Hematopoietic multipotent progenitor cell (in vitro differentiated cells): Measurements from ENCODE around the gene CAMSAP1. TPM values are rescaled to one million over a fixed set of nuclear protein-coding genes. Genes with fewer than 3 reads are reported as not detected.
A peak's percentile ranks its signal among the peaks of the same experiment; 100 is the strongest.
"Not testable (repeated sequence)": the region's sequence is repeated elsewhere in the genome, so short reads cannot be mapped to it uniquely, and the experiment has no call there.

Experiments used
- DNase-seq, 3 donors: peaks; one replicate each; pipeline ENCODE4 v3.0.0-alpha.2; 2011 to 2015; ENCODE audit warnings: low read depth in 2 of 3, low spot score in 2 of 3
- total RNA-seq: library from RNA; depleted of rRNA; stranded (reverse); fragments of >200 nt; gene quantifications from one replicate; pipeline ENCODE4 v1.2.3, GENCODE V29; 2012

Gene CAMSAP1, protein sequence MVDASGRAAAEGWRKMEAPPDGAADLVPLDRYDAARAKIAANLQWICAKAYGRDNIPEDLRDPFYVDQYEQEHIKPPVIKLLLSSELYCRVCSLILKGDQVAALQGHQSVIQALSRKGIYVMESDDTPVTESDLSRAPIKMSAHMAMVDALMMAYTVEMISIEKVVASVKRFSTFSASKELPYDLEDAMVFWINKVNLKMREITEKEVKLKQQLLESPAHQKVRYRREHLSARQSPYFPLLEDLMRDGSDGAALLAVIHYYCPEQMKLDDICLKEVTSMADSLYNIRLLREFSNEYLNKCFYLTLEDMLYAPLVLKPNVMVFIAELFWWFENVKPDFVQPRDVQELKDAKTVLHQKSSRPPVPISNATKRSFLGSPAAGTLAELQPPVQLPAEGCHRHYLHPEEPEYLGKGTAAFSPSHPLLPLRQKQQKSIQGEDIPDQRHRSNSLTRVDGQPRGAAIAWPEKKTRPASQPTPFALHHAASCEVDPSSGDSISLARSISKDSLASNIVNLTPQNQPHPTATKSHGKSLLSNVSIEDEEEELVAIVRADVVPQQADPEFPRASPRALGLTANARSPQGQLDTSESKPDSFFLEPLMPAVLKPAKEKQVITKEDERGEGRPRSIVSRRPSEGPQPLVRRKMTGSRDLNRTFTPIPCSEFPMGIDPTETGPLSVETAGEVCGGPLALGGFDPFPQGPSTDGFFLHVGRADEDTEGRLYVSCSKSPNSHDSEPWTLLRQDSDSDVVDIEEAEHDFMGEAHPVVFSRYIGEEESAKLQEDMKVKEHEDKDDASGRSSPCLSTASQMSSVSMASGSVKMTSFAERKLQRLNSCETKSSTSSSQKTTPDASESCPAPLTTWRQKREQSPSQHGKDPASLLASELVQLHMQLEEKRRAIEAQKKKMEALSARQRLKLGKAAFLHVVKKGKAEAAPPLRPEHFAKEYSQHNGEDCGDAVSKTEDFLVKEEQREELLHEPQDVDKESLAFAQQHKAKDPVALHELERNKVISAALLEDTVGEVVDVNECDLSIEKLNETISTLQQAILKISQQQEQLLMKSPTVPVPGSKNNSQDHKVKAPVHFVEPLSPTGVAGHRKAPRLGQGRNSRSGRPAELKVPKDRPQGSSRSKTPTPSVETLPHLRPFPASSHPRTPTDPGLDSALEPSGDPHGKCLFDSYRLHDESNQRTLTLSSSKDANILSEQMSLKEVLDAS (N-terminal part only)
- 18.0 TPM for total RNA-seq

DNA sequence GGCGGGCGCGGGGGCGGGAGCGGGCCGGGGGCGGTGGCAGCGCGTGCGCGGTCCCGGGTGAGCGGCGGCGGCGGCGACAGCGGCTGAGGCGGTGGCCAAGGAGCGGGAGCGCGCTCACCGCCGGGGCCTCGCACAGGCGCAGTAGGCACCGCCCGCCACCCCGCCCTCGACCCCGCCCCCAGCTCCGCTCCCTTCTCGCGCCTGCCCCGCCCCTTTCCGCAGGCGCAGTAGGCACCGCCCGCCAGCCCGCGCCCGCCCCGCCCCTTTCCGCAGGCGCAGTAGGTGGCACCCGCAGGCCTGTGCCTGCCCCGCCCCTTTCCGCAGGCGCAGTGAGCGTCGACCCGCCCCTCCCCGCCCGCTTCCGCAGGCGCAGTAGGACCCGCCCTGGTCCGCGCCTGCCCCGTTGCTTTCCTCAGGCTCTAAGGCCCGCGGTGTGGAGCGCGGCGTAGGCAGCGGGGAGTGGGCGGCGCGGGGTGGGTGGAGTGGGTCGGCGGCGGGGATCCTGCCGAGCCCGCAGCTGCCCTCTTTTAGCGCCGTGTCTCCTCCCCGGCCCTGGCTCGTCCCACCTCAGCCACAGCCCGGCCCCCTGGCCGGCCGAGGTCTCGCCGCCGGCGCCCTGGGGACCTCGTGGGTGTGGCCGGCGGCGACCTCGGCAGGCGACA lies at the start of gene CAMSAP1:
Gene CAMSAP1 (minus strand): TSS at position 116 of the 662 bp plus-strand sequence. CDS start 387 bp downstream, outside the sequence.
- peak; percentile 93 to 98 (median 95) for DNase-seq

DNA sequence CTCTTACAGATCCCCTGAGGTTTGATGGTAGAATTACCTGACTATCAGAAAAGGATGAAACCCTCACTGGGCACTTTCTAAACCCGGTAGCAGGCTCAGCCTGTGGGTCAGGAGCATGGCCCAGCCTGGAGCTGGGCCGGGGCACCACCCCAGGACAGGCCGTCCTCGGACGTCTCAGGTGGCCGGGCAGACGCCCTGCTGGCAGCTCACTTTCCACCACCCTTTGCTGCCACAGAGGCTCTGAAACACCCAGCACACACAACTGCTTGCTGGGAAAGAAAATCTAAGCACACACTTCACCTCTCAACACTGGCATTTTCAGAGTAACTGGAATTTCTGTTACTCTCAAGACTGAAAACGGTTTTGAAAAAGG lies 49.4 kb upstream of the CAMSAP1 start:
- no peak for DNase-seq

DNA sequence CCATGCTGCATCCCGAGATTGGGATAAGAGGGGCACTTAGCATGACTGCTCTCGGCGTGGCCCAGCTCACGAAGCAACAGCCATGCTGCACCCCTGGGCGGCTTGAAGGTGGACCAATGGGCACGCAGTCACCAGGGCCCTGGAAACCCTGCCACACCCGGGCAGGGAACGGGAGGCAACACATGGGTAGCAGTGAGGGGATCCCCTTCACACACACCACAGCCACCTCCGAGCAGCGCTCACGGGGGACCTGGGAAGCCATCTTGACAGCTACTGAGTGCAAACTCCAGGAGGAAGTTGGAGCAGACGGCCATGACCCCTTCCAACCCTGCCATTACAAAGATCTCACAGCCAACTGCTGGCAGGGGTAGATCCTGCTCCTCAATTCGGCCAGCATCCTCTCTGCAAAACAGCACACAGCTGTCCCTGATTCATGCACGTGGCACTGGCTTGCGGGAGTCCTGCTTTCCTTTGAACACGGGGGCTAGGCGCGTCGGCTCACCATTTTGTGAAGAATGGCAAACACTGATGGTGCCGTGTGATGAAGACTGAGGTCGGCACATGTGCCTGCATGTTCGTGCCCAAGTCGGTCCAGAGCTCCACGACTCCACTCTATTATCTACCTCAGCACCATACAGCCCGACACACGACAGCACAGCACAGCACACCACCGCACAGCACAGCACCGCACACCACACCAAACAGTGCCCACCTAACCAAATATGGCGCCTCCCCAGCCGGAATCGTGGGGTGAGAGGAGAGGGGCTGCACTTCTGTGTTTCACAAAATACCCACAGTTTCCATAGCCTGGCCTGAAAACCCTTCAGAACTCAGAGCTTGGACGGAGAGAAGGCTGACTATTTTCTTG lies 48.8 kb upstream of the CAMSAP1 start:
- no peak for DNase-seq

GRCh38 chr9:135952664-135953206 lies 45.4 kb upstream of the CAMSAP1 start:
- no peak for DNase-seq

DNA sequence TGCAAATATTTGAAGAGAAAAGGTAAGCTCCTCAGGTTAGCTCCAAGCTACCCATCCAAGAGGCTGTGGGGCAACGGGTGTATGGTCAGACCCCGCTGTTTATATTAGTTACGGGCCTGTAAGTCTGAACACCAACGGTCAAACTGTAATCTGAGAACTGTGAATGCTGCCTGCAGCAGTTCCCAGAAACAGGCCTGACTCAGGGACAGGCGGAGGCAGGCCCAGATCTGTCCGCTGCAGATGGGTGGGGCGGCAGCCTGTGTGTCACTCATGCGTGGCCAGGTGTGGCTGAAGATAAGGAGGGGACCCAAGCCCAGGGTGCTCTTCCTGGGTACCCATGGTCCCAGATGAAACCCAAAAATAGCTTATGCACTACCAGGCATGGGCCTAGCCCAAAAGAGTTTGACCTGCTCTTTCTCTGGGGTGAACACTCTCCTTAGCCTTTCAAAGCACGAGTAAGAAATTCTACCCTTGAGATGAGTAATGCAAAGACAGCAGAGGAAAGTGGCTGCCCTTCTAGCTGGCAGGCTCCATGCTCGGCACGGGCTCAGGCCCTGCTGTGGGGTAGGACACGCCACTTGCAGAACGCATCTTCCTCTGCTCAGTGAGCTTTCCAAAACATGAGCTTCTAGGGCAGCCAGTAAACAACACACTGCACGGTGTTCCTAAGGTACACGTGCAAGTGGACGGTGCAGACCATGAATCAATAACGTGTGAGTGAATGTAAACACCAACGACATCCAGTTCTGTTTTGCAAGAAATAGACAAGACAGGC lies 44.7 kb upstream of the CAMSAP1 start:
- no peak for DNase-seq

DNA sequence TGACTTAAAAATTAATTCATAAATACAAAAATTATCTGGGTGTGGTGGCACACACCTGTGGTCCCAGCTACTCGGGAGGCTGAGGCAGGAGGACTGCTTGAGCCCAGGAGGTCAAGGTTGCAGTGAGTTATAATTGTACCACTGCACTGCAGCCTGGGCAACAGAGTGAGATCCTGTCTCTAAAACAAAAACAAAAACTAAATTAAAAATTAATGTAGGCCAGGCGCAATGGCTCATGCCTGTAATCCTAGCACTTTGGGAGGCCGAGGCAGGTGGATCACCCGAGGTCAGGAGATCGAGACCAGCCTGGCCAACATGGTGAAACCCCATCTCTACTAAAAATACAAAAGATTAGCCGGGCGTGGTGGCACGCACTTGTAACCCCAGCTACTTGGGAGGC lies 44.0 kb upstream of the CAMSAP1 start:
- not testable (repeated sequence) for DNase-seq

DNA sequence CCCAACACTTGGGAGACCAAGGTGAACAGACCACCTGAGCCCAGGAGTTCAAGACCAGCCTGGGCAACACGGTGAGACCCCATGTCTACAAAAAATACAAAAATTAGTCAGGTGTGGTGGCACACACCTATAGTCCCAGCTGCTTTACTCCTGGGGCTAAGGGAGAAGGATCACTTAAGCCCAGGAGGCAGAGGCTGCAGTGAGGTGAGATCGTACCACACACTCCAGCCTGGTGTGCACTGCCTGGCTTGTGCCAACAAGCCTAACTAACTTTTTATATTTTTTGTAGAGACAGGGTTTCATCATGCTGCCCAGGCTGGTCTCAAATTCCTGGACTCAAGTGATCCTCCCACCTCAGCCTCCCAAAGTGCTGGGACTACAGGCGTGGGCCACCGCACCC lies 43.5 kb upstream of the CAMSAP1 start:
- DNase-seq = not testable (repeated sequence)

DNA sequence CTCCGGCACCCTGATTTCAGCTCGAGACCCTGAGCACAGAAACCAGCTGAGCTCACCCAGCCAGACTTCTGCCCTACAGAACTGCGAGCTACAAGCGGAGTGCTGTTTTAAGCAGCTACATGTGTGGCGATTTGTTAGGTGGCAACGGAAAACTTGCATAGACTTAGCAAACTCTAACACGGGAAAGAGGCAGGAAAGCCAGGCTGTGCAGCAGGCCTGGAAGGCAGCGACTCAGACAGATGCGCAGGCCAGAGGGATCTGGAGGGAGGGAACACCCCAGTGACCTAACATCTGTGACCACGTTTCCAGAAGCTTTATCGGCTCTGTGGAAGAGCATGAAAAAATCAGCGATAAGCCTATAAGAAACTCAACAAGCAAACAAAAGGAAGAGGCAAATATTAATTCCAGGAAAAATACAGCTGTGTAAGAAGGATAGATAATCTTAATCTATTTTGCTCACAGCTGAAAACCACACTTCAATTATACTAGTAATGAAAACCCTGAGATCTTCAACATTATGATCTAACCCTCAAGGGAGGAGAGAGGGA lies 42.9 kb upstream of the CAMSAP1 start:
- DNase-seq = no peak

GRCh38 chr9:135949501-135950134 lies 42.3 kb upstream of the CAMSAP1 start:
- no peak for DNase-seq

GRCh38 chr9:135948968-135949367 lies 41.6 kb upstream of the CAMSAP1 start:
- no peak for DNase-seq

GRCh38 chr9:135948446-135948845 lies 41.1 kb upstream of the CAMSAP1 start:
- no peak for DNase-seq

GRCh38 chr9:135947582-135947981 lies 40.2 kb upstream of the CAMSAP1 start:
- no peak for DNase-seq

DNA sequence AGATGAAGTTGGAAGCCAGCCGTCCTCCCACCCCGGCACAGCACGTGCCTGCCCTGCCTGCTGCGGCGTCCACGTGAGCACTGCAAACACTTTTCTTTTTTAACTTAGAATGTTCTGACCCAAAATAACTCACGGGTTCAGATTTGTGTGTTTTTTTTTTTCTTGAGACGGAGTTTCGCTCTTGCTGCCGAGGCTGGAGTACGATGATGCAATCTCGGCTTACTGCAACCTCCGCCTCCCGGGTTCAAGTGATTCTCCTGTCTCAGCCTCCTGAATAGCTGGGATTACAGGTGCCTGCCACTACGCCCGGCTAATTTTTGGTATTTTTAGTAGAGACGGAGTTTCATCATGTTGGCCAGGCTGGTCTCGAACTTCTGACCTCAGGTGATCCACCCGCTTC lies 39.8 kb upstream of the CAMSAP1 start:
- DNase-seq = not testable (repeated sequence)

DNA sequence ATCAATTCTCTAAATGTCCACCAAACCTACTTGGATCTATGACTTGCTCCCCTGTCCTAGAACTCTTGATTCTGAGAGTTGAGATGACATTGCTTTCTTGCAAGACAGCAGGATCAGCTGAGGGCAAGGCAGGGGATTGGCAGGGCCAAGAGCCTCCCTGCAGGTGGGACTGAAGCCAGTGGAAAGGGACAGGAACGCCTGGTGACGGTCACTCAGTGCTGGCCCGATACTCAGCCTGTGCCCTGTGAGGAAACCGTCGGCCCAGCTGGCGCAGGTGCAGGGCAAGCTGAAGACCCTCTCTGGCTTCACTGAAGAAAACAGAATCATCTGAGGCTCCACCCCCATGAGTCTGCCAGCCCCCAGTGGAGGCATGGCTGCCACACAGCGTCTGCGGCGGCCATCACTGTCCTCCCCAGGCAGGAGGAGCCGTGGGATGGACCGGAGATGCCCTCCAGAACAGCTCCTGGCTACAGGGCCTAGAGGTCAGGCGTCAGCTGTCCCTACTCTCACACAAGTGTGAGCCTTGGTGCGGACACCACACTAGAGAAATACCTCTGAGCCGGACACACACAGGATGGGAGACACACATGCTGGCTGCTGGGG lies 39.1 kb upstream of the CAMSAP1 start:
- DNase-seq = no peak

GRCh38 chr9:135945969-135946368 lies 38.6 kb upstream of the CAMSAP1 start:
- DNase-seq = no peak

DNA sequence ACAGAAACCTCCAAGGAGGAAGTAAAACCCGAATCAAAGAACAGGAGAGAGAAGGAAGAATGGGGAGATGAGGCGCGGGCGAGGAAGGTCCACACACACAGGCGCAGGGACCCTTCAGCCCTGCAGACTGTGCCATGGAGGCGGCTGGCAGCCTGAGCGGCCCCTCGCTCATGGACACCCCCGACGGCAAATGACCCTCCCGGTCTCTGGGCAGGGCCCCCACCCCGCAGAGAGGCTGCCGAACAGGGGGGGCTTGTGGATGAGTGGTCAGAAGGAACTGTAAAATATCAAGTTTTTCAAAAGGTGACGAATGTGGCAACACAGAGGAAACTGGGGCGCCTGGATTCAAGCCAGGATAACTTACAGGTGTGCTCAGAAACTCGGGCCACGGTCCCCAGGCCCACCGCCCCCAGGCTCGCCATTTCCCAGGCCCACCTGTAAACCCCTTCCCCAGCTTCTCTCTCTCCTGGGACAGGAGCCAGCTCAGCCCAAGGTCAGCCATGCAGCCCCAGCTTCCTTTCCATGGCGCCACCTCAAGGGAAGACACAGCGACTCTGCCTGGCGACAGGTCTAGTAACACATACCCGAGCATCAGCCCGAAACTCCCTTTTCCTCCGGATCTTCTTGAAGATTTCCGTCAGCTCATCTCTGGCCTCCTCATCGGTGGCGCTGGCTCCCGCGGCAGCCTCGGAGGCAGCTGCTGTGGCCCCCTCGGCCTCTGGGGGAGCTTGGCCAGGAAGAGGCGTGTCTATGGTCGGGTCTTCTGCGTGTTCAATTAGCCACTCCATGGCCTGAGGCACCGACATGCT lies 37.3 kb upstream of the CAMSAP1 start:
- no peak for DNase-seq
